Body of pancreas (tissue), 4 donors: ENCODE results near the gene RAD51B.

Experiments used
- POLR2A ChIP-seq, 3 donors: fragments of 450-650 bp; IDR thresholded peaks; one replicate each; pipeline ENCODE4 v1.6.1; 2016; ENCODE audit warnings: antibody characterized with exemption in 3 of 3, mild to moderate bottlenecking in 2 of 3
- TF ChIP-seq, protein P1 (sequence below), 7 experiments: fragments of 450-650 bp in 4 of 7; fragments of 200-600 bp in 3 of 7; sonication (generic) in 3 of 7; IDR thresholded peaks; one replicate each; pipeline ENCODE4 v1.5.1; 2016 to 2019; ENCODE audit warnings: antibody characterized with exemption in 7 of 7

GRCh38 chr14:68766299-68767247 is 947.0 kb downstream of the RAD51B start:
- TF ChIP-seq POLR2A (IDR thresholded peaks at IDR 0.05), result no peak
- TF ChIP-seq, protein P1, sequence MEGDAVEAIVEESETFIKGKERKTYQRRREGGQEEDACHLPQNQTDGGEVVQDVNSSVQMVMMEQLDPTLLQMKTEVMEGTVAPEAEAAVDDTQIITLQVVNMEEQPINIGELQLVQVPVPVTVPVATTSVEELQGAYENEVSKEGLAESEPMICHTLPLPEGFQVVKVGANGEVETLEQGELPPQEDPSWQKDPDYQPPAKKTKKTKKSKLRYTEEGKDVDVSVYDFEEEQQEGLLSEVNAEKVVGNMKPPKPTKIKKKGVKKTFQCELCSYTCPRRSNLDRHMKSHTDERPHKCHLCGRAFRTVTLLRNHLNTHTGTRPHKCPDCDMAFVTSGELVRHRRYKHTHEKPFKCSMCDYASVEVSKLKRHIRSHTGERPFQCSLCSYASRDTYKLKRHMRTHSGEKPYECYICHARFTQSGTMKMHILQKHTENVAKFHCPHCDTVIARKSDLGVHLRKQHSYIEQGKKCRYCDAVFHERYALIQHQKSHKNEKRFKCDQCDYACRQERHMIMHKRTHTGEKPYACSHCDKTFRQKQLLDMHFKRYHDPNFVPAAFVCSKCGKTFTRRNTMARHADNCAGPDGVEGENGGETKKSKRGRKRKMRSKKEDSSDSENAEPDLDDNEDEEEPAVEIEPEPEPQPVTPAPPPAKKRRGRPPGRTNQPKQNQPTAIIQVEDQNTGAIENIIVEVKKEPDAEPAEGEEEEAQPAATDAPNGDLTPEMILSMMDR (IDR thresholded peaks at IDR 0.05), result no peak
